WTC11 (cell line): ENCODE data around the gene MUSTN1.

ENCODE experiments used
- CTCF ChIP-seq: fragments of 200-600 bp; IDR thresholded peaks from 2 replicates; pipeline ENCODE4 v1.8.0; 2022; ENCODE audit warnings: antibody characterized with exemption
- E2F1 ChIP-seq: sonication (generic); formaldehyde crosslinking; IDR thresholded peaks from 2 replicates; pipeline ENCODE4 v1.8.0; 2022; ENCODE audit warnings: mild to moderate bottlenecking, missing genetic modification reagents
- NR1H2 ChIP-seq: sonication (generic); formaldehyde crosslinking; IDR thresholded peaks from 2 replicates; pipeline ENCODE4 v1.9.0; 2021; ENCODE audit warnings: mild to moderate bottlenecking, moderate library complexity, missing genetic modification reagents
- ZNF121 ChIP-seq: sonication (generic); formaldehyde crosslinking; IDR thresholded peaks from 2 replicates; pipeline ENCODE4 v1.8.0; 2023; ENCODE audit warnings: missing genetic modification reagents

- no peak for TF ChIP-seq E2F1
- no peak for TF ChIP-seq CTCF
- TF ChIP-seq ZNF121 (CRISPR knock-in tag), result no peak
- no peak for TF ChIP-seq NR1H2
Measured at GRCh38 chr3:52793702-52794611, 40.9 kb downstream of the MUSTN1 start.
